Thymus (tissue), 11 donors: ENCODE measurements around the gene RAB27B. TPM values are rescaled to one million over a fixed set of nuclear protein-coding genes. Genes with fewer than 3 reads are reported as not detected.

Source experiments
- DNase-seq, 9 donors: peaks; one replicate each; pipeline ENCODE4 v3.0.0-alpha.2; 2013; ENCODE audit warnings: low spot score in 9 of 9, low read depth in 6 of 9, missing footprints in 1 of 9
- H3K27ac ChIP-seq, 2 donors: one replicate each; pipeline ENCODE4 v1.5.1; 2013; ENCODE audit warnings: control low read depth in 1 of 2, low read depth in 1 of 2, low read length in 1 of 2, mild to moderate bottlenecking in 1 of 2, moderate library complexity in 1 of 2
- H3K27me3 ChIP-seq, 2 donors: one replicate each; pipeline ENCODE4 v1.5.1; 2013; ENCODE audit warnings: low read length in 1 of 2; ENCODE audit not compliant: control insufficient read depth in 2 of 2, insufficient read depth in 1 of 2
- H3K36me3 ChIP-seq, 2 donors: one replicate each; pipeline ENCODE4 v1.5.1; 2013; ENCODE audit warnings: low read length in 1 of 2, mild to moderate bottlenecking in 1 of 2, moderate library complexity in 1 of 2; ENCODE audit not compliant: control insufficient read depth in 2 of 2, insufficient read depth in 2 of 2
- H3K4me1 ChIP-seq, 2 donors: one replicate each; pipeline ENCODE4 v1.5.1; 2013; ENCODE audit warnings: low read length in 2 of 2; ENCODE audit not compliant: control insufficient read depth in 2 of 2, insufficient read depth in 2 of 2
- H3K4me3 ChIP-seq, 2 donors: one replicate each; pipeline ENCODE4 v1.5.1; 2013; ENCODE audit warnings: low read length in 2 of 2, control low read depth in 1 of 2, mild to moderate bottlenecking in 1 of 2
- H3K9me3 ChIP-seq, 2 donors: one replicate each; pipeline ENCODE4 v1.5.1; 2013; ENCODE audit warnings: low read length in 1 of 2, mild to moderate bottlenecking in 1 of 2; ENCODE audit not compliant: control insufficient read depth in 2 of 2, insufficient read depth in 1 of 2
- WGBS: extraction: QIAGEN DNeasy Blood & Tissue Kit; methylation state at CpG from one replicate; pipeline ENCODE4 v1.1.7; 2013; 5-methylcytosine and 5-hydroxymethylcytosine counted together
- polyA plus RNA-seq: library from polyadenylated mRNA; stranded (reverse); fragments of 200-250 nt; gene quantifications from one replicate; pipeline ENCODE4 v1.2.3, GENCODE V29; 2013
- total RNA-seq: library from RNA; stranded (reverse); fragments of 120-200 nt; gene quantifications from one replicate; pipeline ENCODE4 v1.2.4, GENCODE V29; 2013
- donor health status: healthy.

The RAB27B gene
- total and polyA plus RNA-seq, 2 donors, result 1.5 to 1.7 TPM

DNA sequence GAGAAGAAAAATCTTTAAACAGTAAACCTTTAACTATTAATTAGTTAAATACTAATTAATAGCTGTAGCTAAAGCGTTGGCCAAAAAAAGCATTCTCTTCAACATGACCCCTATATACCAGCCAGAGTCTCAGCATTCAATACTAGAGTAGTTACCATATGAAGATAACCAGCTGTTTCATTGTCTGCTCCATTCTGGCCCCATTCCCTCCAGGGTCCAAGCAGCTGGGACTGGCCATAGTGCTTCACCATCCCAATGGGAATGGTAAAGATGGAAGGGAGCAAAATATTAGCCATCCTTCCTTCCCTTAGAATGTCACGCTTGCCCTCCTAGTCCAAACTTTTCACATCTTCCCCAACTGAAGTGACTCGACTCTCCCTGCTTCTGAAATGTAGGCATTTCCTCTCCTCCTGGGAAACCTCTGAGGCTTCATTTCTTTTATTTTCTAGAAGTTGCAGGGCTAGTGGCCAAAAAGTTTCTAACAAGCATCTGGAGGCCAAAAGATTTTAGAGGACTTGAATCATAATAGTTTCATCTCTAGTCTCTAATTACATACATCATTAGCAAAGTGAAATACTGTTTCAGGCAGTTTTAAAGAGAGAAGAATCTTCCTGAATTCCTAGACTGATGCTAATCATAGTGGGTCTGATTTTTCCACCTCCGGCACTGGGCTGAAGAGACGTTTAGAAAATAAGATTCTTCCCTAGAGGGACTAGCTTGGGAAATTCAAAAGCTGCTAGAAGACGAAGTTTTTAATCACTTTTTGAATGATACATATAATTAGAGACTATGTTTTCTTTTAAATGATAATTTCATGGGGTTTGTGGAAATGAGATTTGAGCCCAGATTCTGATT, 78.3 kb downstream of the RAB27B start:
- Histone ChIP-seq H3K9me3 (peaks cover 0 to 4% of the 10 kb centered on the region in 2 donors), H3K4me3 (no peak overlapping the region), H3K27ac (no peak overlapping the region), H3K4me1 (no peaks in the 10 kb centered on the region), H3K27me3 (no peaks in the 10 kb centered on the region), H3K36me3 (no peaks in the 10 kb centered on the region)
- no peak for DNase-seq
- WGBS, result 78% methylated on average over 6 of the region's 6 CpGs

DNA sequence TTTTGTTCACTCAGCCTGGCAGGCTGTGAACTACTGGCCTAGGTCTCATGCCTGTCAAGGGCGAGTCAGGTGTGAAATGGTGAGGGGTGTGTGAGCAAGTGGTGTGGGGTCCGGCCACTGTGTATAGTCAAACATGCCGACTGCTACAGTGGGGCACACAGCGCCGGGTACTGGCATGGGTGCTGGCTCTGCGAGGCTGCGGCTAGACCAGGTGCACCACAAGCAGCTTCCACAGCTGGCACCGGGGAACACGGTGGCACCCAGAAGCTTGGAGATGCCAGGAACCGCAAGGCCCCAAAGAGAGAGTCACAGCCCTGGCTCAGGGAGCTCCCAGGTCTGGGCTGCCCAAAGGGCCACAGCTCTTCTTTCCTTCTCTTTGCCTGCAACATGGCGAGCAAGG, 81.3 kb downstream of the RAB27B start:
- Histone ChIP-seq H3K27ac (no peak overlapping the region), H3K4me3 (no peak overlapping the region), H3K4me1 (no peaks in the 10 kb centered on the region), H3K9me3 (peaks cover 0 to 4% of the 10 kb centered on the region in 2 donors), H3K27me3 (no peaks in the 10 kb centered on the region), H3K36me3 (no peaks in the 10 kb centered on the region)
- WGBS, result 86% methylated on average over 11 of the region's 11 CpGs
- no peak for DNase-seq

DNA sequence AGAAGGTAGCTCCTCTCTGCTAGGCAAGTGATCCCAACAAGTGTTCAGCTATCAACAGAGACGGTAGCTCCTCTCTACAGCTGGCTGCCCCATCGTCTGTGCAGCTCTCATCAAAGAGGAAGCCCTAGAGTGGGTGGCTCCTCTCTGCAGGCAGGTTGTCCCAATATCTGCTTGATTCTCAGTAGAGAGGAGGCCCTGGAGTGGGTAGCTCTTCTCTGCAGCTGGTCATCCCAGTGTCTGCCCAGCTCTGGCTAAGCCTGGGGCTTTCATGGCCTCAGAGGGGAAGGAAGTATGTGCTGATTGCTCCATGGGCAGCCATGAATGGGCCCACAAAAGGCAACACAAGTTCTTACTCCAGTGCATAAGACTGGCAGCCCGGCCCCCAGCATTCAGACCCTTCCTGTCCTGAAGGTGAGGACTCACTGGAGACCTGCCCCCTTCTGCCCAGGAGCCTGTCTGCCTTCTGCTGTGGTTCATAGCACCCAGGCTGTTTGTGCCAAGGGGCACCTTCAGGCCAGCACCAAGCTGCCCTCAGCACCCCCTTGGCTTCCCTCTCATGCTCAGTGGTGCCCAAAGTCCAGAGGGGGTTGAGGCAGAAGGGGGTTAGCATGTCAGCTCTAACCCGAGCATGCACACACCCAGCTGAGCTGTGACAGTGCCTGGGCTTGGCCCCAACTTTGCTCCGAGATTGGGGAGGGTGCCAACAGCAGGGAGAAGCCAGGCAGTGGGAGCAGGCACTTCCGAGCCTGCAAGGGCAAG, 82.1 kb downstream of the RAB27B start:
- no peak overlapping the region for H3K27ac ChIP-seq
- no peaks in the 10 kb centered on the region for H3K27me3 ChIP-seq
- H3K9me3 ChIP-seq, result peaks cover 0 to 4% of the 10 kb centered on the region in 2 donors
- WGBS, result 94% methylated on average over 6 of the region's 6 CpGs
- no peak for DNase-seq
- no peak overlapping the region for H3K4me3 ChIP-seq
- no peaks in the 10 kb centered on the region for H3K36me3 ChIP-seq
- H3K4me1 ChIP-seq, result no peaks in the 10 kb centered on the region

DNA sequence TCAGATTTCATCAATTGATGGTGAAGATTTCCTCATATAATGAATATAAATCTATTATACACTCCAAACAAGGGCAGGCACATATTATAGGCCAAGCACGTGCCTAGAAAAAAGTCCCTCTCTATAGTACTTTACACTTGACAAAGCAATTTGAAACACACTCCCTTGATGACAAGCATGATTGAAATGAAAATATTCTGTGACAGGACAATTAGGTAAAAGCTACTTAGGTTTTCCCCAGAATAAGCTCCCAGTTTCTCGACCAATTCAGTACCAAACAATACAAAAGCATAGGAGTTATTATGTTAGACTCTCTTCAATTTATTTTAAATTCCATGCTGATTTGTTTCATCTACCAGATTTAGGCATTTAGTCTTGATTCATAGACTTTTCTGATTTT, 83.3 kb downstream of the RAB27B start:
- no peak overlapping the region for H3K4me3 ChIP-seq
- no peaks in the 10 kb centered on the region for H3K4me1 ChIP-seq
- no peak overlapping the region for H3K27ac ChIP-seq
- DNase-seq, result no peak
- no peaks in the 10 kb centered on the region for H3K27me3 ChIP-seq
- H3K9me3 ChIP-seq, result peaks cover 0 to 4% of the 10 kb centered on the region in 2 donors
- no peaks in the 10 kb centered on the region for H3K36me3 ChIP-seq
- WGBS, result 87% methylated on average over 2 of the region's 2 CpGs

DNA sequence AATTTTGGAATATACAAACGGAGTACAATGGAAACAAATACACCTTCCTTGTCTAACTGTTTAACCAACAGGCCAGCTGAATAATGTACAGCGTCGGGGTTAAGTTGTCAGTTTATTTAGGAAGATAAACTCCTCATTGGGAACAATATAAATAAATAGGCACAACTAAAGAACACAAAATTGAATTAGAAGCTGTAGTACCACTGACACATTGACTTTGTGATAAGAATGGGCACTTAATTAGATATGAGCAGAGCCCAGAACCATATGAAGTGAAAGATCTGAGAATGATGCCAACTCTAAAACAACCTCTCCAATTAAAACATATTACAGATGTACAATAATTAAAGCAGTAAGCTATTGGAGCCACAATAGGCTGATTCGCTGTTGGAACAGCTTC, 86.5 kb downstream of the RAB27B start:
- Histone ChIP-seq H3K27me3 (no peaks in the 10 kb centered on the region), H3K9me3 (peaks cover 0 to 4% of the 10 kb centered on the region in 2 donors), H3K36me3 (no peaks in the 10 kb centered on the region), H3K4me1 (no peaks in the 10 kb centered on the region), H3K4me3 (no peak overlapping the region), H3K27ac (no peak overlapping the region)
- DNase-seq, result no peak
- WGBS, result 99% methylated on average over 4 of the region's 4 CpGs

DNA sequence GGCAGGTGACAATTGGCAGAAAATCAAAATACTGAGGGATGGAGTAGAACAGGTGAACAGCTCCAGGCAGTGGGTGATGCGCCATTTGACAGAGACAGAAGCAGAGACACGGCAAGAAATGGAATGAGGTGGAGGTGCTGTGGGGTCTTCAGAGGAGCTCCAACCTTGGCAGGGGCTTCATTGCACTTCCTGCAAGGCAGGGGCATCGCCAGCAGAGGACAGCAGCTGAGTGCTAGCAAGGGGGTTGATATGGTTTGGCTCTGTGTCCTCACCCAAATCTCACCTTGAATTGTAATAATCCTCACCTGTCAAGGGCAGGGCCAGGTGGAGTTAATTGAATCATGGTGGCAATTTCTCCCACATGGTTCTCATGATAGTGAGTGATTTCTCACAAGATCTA, 88.2 kb downstream of the RAB27B start:
- no peaks in the 10 kb centered on the region for H3K27me3 ChIP-seq
- no peak for DNase-seq
- H3K4me1 ChIP-seq, result no peaks in the 10 kb centered on the region
- H3K9me3 ChIP-seq, result no peaks in the 10 kb centered on the region
- H3K4me3 ChIP-seq, result no peak overlapping the region
- no peaks in the 10 kb centered on the region for H3K36me3 ChIP-seq
- H3K27ac ChIP-seq, result no peak overlapping the region
- WGBS, result 97% methylated on average over 3 of the region's 3 CpGs

DNA sequence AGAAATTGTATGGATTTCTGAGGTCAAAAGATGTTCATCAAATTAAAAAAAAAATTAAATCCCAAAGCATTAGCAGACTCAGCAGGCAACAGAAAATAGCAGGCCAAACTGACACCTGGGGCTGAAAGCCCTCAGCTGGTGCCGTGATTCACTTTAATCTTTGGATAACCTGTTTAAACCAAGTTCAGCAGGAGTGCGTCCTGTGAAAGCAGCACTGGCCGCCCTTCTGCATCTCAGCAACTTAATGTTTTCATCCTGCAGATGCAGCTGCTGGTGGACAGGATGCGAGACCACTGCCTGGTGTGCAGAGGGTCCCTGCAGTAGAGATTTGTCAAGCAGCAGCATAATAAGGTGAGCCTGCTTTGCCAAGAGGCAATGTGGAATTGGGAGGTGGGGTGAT, 89.8 kb downstream of the RAB27B start:
- no peaks in the 10 kb centered on the region for H3K36me3 ChIP-seq
- no peak overlapping the region for H3K4me3 ChIP-seq
- no peak overlapping the region for H3K27ac ChIP-seq
- H3K4me1 ChIP-seq, result no peaks in the 10 kb centered on the region
- H3K27me3 ChIP-seq, result no peaks in the 10 kb centered on the region
- WGBS, result 95% methylated on average over 4 of the region's 4 CpGs
- no peak for DNase-seq
- no peaks in the 10 kb centered on the region for H3K9me3 ChIP-seq

DNA sequence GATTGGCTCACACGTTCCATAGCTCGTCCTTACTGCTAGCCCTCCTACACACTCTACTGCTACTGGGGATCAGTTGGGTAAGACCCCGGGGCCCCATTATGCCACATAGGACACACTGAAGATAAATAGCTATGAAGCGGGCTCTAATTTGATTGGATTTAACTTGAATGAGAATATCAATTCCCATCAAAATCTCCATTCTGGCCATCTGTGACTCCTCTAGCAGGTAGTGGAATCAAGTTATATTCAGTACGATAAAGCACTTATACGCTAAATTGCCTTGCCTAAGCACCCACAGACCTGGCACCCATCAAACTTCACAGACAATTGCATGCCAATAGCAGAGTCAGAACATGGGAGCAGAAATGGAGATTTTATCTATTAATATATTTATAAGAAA, 91.1 kb downstream of the RAB27B start:
- Histone ChIP-seq H3K27ac (no peak overlapping the region), H3K4me3 (no peak overlapping the region), H3K9me3 (no peaks in the 10 kb centered on the region), H3K36me3 (no peaks in the 10 kb centered on the region), H3K4me1 (no peaks in the 10 kb centered on the region), H3K27me3 (no peaks in the 10 kb centered on the region)
- 99% methylated on average over 6 of the region's 6 CpGs for WGBS
- no peak for DNase-seq

DNA sequence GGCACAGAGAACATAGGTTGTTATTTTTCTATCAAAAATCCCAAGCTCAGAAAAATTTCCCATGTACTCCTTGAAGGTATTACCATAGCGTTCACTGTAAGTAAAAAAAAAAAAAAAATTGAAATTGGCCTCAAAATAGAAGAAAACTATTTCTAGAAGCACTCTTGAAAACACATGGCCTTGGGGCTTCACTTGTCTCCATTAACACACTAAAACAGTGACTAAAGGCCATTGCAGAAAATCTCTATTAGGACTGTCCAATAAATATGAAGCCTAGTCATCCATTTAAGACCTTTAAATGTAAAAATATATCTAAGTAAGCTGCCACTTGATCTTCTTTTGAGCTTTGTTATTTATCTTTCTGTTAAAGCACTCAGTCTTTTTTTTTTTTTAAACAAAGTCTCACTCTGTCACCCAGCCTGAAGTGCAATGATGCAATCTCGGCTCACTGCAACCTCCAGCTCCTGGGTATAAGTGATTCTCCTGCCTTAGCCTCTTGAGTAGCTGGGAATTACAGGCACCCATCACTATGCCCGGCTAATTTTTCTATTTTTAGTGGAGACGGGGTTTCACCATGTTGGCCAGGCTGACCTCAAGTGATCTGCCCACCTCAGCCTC, 95.2 kb downstream of the RAB27B start:
- H3K4me1 ChIP-seq, result no peaks in the 10 kb centered on the region
- WGBS, result 95% methylated on average over 4 of the region's 4 CpGs
- H3K4me3 ChIP-seq, result no peak overlapping the region
- H3K9me3 ChIP-seq, result no peaks in the 10 kb centered on the region
- H3K27ac ChIP-seq, result no peak overlapping the region
- H3K27me3 ChIP-seq, result no peaks in the 10 kb centered on the region
- H3K36me3 ChIP-seq, result no peaks in the 10 kb centered on the region
- DNase-seq, result no peak
